ENCODE results near the gene TESPA1.

DNA sequence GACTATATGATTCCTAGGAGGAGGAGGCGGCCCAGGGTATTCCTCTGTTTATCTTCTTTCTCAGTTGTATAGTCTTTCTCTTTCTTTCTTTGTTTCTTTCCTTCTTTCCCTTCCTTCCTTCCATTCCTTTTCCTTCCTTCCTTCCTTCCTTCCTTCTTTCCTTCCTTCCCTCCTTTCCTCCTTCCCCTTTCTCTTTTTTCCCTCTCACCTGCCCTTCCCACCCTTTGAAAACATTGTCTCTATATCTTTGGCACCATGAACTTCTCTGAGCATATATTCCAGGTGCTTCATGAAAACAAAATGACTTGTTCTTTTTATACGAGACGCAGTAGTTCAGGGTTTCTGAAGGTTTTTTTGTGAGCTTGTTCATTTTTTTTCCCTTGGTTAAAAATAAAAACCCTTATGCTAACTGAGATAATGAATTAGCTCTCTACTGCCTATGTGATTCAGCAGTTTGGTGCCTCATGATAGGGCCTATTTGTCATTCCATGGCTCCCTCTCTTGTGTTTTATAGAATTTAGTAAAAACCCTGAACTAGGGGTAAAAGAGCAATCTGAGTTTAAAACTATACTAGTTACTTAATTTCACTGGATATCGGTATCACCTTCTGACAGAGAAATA, 3.2 kb upstream of the TESPA1 start:
- no peak for TF ChIP-seq GATA2 (IDR thresholded peaks at IDR 0.05; ENCODE audit: low read depth, low read length)
- no peak for TF ChIP-seq GATA3 (IDR thresholded peaks at IDR 0.05; ENCODE audit: low read depth, low read length)
